GM19043 (cell line): Measurements from ENCODE around the gene MS4A18.

Experiments used
- ATAC-seq: cut with Tn5 transposase; IDR thresholded peaks from one replicate; pipeline ENCODE4 v1.9.1; 2021; ENCODE audit warnings: low read depth; ENCODE audit not compliant: unreplicated experiment

The MS4A18 gene

DNA sequence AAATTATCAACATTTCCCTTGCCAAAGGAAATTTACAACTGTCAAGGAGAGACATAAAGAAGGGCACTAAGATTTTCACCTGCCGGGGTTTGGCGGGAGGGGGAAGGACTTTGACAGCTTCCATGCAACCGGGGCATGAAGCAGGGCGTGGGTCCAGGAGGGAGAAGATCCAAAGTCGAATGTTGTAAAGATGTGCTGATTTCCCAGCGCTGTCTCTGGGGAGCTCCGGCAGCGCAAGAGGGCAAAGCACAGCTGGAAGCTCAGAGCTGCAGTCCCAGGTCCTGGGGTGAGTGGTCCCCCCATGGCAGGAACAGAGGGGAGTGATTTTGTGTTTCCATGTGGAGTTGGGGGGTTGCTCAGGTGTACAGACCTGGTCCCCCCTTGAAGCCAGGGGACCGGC, 60.6 kb downstream of the MS4A18 start, which contains the start of gene MS4A10:
MS4A10 (plus strand) TSS at position 198 of the 400 bp plus-strand sequence. CDS start 5,003 bp downstream, outside the sequence.
- no peak for ATAC-seq

DNA sequence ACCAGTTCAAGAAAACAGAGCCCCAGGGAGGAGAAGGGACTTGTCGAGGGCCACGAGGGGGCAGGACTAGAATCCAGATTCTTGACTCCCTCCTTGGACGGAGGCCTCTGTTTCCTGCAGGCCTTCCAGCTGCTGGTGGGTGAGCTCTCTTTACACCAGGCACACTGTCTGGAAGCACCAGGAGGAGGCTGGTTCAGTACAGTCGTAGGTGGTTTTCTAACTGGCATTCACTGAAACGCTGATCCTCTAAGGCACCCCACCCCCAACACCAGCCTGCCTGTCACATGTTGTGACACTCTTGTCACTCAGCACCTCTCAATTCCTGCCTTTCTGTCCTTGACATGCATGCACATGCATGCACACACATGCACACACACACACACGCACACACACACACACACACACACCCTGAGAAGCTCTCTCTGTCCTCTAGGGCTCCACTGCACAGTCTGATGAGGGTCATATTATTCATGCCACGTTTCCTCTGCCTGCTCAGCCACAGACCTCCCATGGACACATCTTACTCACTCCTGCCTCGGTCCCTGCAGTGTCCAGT, 61.4 kb downstream of the MS4A18 start:
- ATAC-seq = no peak

DNA sequence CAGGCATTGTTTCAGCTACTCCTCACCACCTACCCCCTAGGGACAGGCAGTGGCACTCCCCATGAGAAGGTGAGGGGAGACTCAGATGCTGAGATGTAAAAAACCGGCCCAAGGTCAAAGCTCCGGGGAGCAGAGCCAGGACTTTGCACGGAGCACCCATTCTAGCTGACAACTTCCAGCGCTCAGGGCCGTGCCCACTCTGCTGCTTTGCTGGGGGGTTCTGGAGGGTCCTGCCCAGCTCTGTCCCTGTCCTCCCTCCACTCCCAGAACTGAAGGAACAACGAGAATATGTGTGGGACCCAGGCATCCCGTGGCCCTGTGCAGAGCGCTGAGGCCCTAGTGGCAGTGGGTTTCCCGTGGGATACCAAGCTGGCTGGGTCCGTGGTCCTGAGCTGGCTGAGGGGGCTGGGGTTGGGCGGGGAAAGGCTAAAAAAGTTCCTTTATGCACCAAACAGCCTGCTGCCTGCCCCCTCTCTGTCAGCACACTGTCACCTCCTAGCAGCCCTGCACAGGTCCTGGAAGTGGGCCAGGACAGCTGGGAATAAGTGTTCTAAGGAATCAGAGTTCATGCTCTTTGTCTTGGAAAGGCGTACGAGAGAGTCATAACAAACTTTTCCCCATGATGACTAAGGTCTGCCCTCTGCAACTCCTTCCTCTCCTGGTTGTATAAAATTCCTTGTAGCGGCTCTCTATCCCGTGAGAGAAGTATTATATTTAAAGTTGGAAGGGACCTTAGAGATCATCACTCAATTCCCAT, 62.5 kb downstream of the MS4A18 start:
- ATAC-seq = no peak

DNA sequence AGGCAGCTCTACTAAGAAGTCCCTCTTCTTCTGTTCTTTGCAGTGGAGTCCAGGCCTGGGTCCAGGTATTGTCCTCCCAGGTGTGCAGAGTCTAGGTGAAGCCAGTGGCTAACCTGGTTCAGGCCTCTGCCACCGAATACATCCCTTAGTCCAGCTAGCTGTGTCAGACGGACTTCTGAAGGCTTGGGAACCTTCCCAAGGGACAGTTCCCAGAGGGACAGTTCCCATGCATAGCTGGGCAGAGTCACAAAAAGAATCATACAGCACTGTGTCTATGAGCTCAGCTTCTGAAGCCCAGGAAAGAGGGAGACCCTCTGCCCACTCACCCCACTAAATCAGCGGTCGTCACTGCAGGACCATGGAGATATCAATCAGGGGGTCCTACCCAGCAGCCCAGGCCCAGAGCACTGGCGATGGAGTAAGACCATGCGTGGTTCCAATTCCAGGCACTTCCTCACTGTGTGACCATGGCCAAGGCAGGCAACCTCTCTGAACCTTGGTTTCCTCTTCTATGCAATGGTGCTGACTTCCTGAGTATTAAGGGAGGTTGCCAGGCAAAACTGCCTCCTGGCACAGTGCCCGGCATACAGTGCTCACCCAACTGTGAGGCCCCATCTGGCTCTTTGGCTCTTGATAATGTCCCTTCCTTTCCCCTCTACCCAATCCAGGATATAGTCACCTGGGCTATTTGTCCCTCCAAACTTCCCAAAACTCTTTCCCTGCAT, 64.0 kb downstream of the MS4A18 start:
- ATAC-seq = no peak

DNA sequence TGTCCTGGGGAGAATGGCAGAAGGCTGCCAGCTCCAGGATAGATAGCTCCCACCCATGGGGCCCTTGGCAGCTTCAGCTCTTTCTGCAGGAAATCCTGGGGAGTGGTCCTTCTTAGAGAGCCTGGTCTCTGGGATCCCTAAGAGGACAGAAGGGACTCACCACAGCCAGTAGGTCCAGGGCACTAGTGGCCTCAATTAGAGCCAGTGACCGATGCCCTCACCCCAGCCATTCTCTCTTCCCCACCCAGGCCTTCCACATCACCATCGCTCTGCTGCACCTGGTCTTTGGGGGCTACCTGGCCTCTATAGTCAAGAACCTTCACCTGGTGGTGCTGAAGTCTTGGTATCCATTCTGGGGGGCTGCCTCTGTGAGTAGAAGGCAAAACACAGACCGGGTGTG, 66.2 kb downstream of the MS4A18 start:
- no peak for ATAC-seq

DNA sequence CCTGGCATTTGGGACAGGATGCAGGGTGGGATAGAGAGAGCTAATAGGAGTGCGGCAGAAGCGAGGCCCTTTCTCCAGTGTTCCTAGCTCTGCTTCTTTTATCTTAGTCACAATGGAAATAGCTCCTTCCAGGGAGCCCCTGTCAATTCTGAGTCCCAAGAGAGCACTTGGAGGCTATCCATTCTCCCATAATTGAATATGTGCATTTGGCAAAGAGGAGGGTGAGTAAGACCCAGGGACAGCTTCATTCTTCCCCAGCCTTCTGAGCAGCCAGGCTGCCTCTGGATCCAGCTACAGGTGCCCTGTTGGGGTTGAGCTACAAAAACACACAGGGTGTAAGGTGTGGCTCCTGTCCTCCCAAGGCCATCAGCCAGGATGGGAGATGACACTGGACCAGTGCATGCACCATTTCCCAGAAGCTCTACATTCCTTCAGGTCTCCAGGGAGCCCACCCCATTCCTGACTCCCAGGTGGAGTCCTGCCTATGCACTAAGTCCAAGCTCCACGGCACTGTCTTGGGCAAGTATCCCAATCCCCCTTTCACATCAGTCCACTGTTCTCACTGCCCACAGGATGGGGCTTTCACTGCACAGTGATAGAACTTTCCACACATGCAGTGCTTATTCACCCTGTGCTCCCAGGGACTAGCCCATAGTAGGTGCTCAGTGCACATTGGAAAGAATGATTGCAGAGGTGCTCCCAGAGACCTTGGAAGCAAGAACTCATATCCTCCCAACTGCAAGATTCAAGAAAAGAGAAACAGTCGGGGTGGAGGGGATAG, 66.8 kb downstream of the MS4A18 start:
- no peak for ATAC-seq

DNA sequence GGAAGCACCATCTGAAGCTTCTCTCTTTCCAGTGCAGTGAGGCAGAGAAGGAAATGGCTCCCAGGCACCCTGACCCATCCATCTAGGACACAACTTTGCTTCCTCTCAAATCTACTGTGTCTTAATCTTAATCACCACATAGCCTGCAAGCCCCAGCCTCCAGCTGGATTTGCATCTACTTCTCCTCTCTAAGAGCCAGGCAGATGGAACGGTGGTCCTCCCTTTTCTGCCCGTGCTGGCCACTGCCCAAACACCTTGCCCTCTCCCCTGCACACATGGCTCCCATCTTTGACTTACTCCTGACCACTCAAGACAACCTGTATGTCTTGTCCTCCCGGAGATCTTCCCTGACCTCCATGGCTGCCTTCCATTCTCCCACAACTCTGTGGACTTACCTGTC, 68.0 kb downstream of the MS4A18 start:
- ATAC-seq = no peak
